B cell (primary cell): ENCODE data around the gene DYRK2. TPM values are rescaled to one million over a fixed set of nuclear protein-coding genes. Genes with fewer than 3 reads are reported as not detected.

Experiments used
- ATAC-seq: fragments of 200-7000 bp; cut with Tn5 transposase; one replicate; pipeline ENCODE4 v1.10.0; 2021; ENCODE audit warnings: low read depth, mild to moderate bottlenecking, moderate number of reproducible peaks, moderate library complexity
- CTCF ChIA-PET: fragments of 350-600 bp; sonication (Branson Sonifier 250); formaldehyde crosslinking; loops from one replicate; lab custom pipeline; 2021; ENCODE audit warnings: antibody characterized with exemption, inconsistent platforms; lab: Charles Lee
- POLR2A ChIA-PET: fragments of 350-600 bp; sonication (Branson Sonifier 250); formaldehyde crosslinking; loops from one replicate; lab custom pipeline; 2021; ENCODE audit warnings: antibody characterized with exemption; lab: Charles Lee
- DNase-seq: peaks from one replicate; pipeline ENCODE4 v3.0.0; 2013
- H2AFZ ChIP-seq: 2 replicates; pipeline ENCODE4 v1.6.1; 2012; ENCODE audit warnings: mild to moderate bottlenecking, low read depth, low read length; ENCODE audit not compliant: insufficient read depth, poor library complexity, severe bottlenecking
- H3K27ac ChIP-seq, 2 donors: 1 replicate in 1 of 2; 2 replicates in 1 of 2; pipeline ENCODE4 v1.5.1; 2012 to 2013; ENCODE audit warnings: low read length in 2 of 2, mild to moderate bottlenecking in 2 of 2, moderate library complexity in 1 of 2
- H3K27me3 ChIP-seq, 4 experiments: fragments of 200-600 bp in 1 of 4; sonication (generic) in 1 of 4; replicated peaks in 1 of 4; 1 replicate in 2 of 4; 2 replicates in 2 of 4; pipeline versions ENCODE4 v1.6.1 to v1.7.0; 2013 to 2016; ENCODE audit warnings: low read length in 3 of 4, mild to moderate bottlenecking in 2 of 4, mixed read lengths in 1 of 4, moderate library complexity in 1 of 4; ENCODE audit not compliant: insufficient read depth in 4 of 4, control insufficient read depth in 3 of 4; ENCODE audit errors: control extremely low read depth in 1 of 4
- H3K36me3 ChIP-seq, 2 experiments: replicated peaks in 1 of 2; 1 replicate in 1 of 2; 2 replicates in 1 of 2; pipeline versions ENCODE4 v1.6.1 to v1.7.1; 2013; ENCODE audit warnings: low read length in 1 of 2; ENCODE audit not compliant: insufficient read depth in 2 of 2, control insufficient read depth in 1 of 2; ENCODE audit errors: control extremely low read depth in 1 of 2, extremely low read depth in 1 of 2
- H3K4me1 ChIP-seq, 2 donors: fragments of 200-600 bp in 1 of 2; sonication (generic) in 1 of 2; 1 replicate in 1 of 2; 2 replicates in 1 of 2; pipeline versions ENCODE4 v1.5.1 to v1.6.1; 2013 to 2017; ENCODE audit warnings: low read length in 2 of 2; ENCODE audit not compliant: control insufficient read depth in 2 of 2, insufficient read depth in 2 of 2
- H3K4me2 ChIP-seq: replicated peaks from 2 replicates; pipeline ENCODE3; 2012; ENCODE audit warnings: mild to moderate bottlenecking, low read depth, low read length; ENCODE audit not compliant: poor library complexity, severe bottlenecking
- H3K4me3 ChIP-seq, 5 experiments: fragments of 200-600 bp in 1 of 5; sonication (generic) in 1 of 5; 1 replicate in 3 of 5; 2 replicates in 2 of 5; pipeline versions ENCODE4 v1.5.1 to v1.7.0; 2011 to 2016; ENCODE audit warnings: low read length in 4 of 5, mild to moderate bottlenecking in 4 of 5, low read depth in 2 of 5, control low read depth in 1 of 5, moderate library complexity in 1 of 5; ENCODE audit not compliant: insufficient read depth in 1 of 5; ENCODE audit errors: control extremely low read depth in 1 of 5, extremely low read depth in 1 of 5
- H3K79me2 ChIP-seq: fragments of 200-600 bp; sonication (generic); one replicate; pipeline ENCODE4 v1.6.0; 2016; ENCODE audit warnings: low read length; ENCODE audit not compliant: control insufficient read depth, insufficient read depth
- H3K9ac ChIP-seq: fragments of 200-600 bp; sonication (generic); 2 replicates; pipeline ENCODE4 v1.6.1; 2017; ENCODE audit warnings: mild to moderate bottlenecking, low read length, moderate library complexity
- H3K9me3 ChIP-seq, 3 donors: one replicate each; pipeline versions ENCODE4 v1.6.1 to v1.7.1; 2013; ENCODE audit warnings: low read length in 2 of 3; ENCODE audit not compliant: control insufficient read depth in 2 of 3, insufficient read depth in 1 of 3; ENCODE audit errors: control extremely low read depth in 1 of 3
- H4K20me1 ChIP-seq: 2 replicates; pipeline ENCODE4 v1.6.0; 2012; ENCODE audit warnings: mild to moderate bottlenecking, low read length; ENCODE audit not compliant: insufficient read depth, control insufficient read depth, poor library complexity, severe bottlenecking
- H3K27ac Mint-ChIP-seq: one replicate; pipeline ENCODE4 v1.8.0; 2021; ENCODE audit warnings: mixed read lengths
- H3K27me3 Mint-ChIP-seq: one replicate; pipeline ENCODE4 v1.8.0; 2021; ENCODE audit warnings: mixed read lengths
- H3K4me1 Mint-ChIP-seq: one replicate; pipeline ENCODE4 v1.8.0; 2021; ENCODE audit warnings: mixed read lengths
- H3K4me3 Mint-ChIP-seq: one replicate; pipeline ENCODE4 v1.8.0; 2021; ENCODE audit warnings: mixed read lengths
- H3K9me3 Mint-ChIP-seq: one replicate; pipeline ENCODE4 v1.8.0; 2022; ENCODE audit warnings: mixed read lengths; ENCODE audit not compliant: insufficient read depth
- CTCF ChIP-seq: fragments of 200-600 bp; IDR thresholded peaks from one replicate; pipeline ENCODE4 v1.8.0; 2022; ENCODE audit warnings: antibody characterized with exemption, mild to moderate bottlenecking
- EZH2 ChIP-seq: IDR thresholded peaks from 2 replicates; pipeline ENCODE4 v1.6.1; 2012; ENCODE audit warnings: borderline replicate concordance, low read depth, mild to moderate bottlenecking, moderate library complexity, low read length; ENCODE audit not compliant: insufficient read depth, poor library complexity, severe bottlenecking
- WGBS: methylation state at CpG from one replicate; pipeline ENCODE4 v1.1.5; 2013; ENCODE audit warnings: missing lambda C conversion rate; ENCODE audit not compliant: insufficient coverage; 5-methylcytosine and 5-hydroxymethylcytosine counted together
- intact Hi-C: fragments of 100-400 bp; cut with micrococcal nuclease; formaldehyde crosslinking; loops from one replicate; pipeline ENCODE4 v1.10.0; 2022
- polyA plus RNA-seq: library from polyadenylated mRNA; depleted of rRNA; stranded (reverse); fragments of >200 nt; gene quantifications from 2 replicates; pipeline ENCODE4 v1.2.3, GENCODE V29; 2012
- total RNA-seq, 2 donors: library from RNA; stranded (reverse); fragments of 120-200 nt in 1 of 2; gene quantifications; 1 replicate in 1 of 2; 2 replicates in 1 of 2; pipeline versions ENCODE4 v1.2.3 to v1.2.4, GENCODE V29; 2013 to 2022

Gene DYRK2
- total and polyA plus RNA-seq, 2 donors (not counting 1 experiment from before 2014, with no cell fraction given): 21.3 to 75.3 TPM

- no peaks in the 10 kb centered on the region for H3K27me3 ChIP-seq
- no peak overlapping the region for H3K4me3 ChIP-seq
- 100% methylated on average over 1 of the region's 1 CpG for WGBS
- CTCF ChIA-PET: no interaction called here
- Mint-ChIP-seq H3K9me3 (no peaks in the 10 kb centered on the region), H3K27me3 (no peaks in the 10 kb centered on the region), H3K4me1 (no peaks in the 10 kb centered on the region), H3K27ac (no peak overlapping the region), H3K4me3 (no peak overlapping the region)
- no peaks in the 10 kb centered on the region for H3K36me3 ChIP-seq
- no peak for ATAC-seq
- POLR2A ChIA-PET: no interaction called here
- H3K27ac ChIP-seq: no peak overlapping the region
- no peak for TF ChIP-seq EZH2
- no peak for TF ChIP-seq CTCF
- no peaks in the 10 kb centered on the region for H3K79me2 ChIP-seq
- H3K4me1 ChIP-seq: no peaks in the 10 kb centered on the region
- intact Hi-C loops: no loop called here
- no peak overlapping the region for H3K4me2 ChIP-seq
- no peak for DNase-seq
- no peak overlapping the region for H3K9ac ChIP-seq
- H4K20me1 ChIP-seq: no peaks in the 10 kb centered on the region
- no peak overlapping the region for H2AFZ ChIP-seq
- H3K9me3 ChIP-seq: no peaks in the 10 kb centered on the region
Observed at GRCh38 chr12:67681941-67682620, 33.5 kb downstream of the DYRK2 start.

DNA sequence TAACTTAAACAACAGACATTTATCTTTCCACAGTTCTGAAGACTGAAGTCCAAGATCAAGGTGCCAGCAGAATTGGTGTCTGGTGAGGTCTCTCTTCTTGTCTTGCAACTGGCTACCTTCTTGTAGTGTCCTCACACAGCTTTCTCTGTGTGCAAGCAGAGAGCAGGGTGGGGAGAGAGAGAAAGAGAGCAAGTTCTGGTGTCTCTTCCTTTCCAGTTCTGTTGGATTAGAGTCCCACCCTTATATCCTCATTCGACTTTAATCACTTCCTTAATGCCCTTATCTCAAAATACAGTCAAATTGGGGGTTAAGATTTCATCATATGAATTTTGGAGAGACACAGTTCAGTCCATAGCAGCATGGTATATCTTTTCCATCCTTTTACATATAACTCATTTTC, 40.8 kb downstream of the DYRK2 start:
- H3K79me2 ChIP-seq: no peaks in the 10 kb centered on the region
- peaks cover 12 to 21% of the 10 kb centered on the region in 2 donors for H3K4me1 ChIP-seq
- Mint-ChIP-seq H3K27ac (no peak overlapping the region), H3K4me1 (peaks cover 17% of the 10 kb centered on the region), H3K4me3 (no peak overlapping the region), H3K27me3 (no peaks in the 10 kb centered on the region), H3K9me3 (peaks cover 3% of the 10 kb centered on the region)
- no peak overlapping the region for H2AFZ ChIP-seq
- no peak overlapping the region for H3K9ac ChIP-seq
- H3K27me3 ChIP-seq: peaks cover 0 to 6% (median 4%) of the 10 kb centered on the region in 4 experiments
- ChIA-PET CTCF (no interaction called here), POLR2A (no interaction called here)
- H3K4me2 ChIP-seq: no peak overlapping the region
- no peaks in the 10 kb centered on the region for H3K36me3 ChIP-seq
- TF ChIP-seq CTCF (no peak), EZH2 (no peak)
- no peaks in the 10 kb centered on the region for H4K20me1 ChIP-seq
- DNase-seq (no peak), ATAC-seq (no peak)
- no peak overlapping the region for H3K4me3 ChIP-seq
- peaks cover 0 to 3% (median 0%) of the 10 kb centered on the region in 3 donors for H3K9me3 ChIP-seq
- intact Hi-C loops: loop anchor here (5.0 kb wide), 1 partner anchor 33 kb away; no protein-coding TSS in a partner anchor
- no peak overlapping the region for H3K27ac ChIP-seq
- no CpG with 5 or more reads among the region's 1 CpG for WGBS
